HG03520 (cell line): ENCODE data around the gene ISY1.
A peak's percentile ranks its signal among the peaks of the same experiment; 100 is the strongest.
"Not testable (repeated sequence)": the region's sequence is repeated elsewhere in the genome, so short reads cannot be mapped to it uniquely, and the experiment has no call there.

Experiments
- ATAC-seq: cut with Tn5 transposase; IDR thresholded peaks from one replicate; pipeline ENCODE4 v1.9.1; 2021; ENCODE audit warnings: mild to moderate bottlenecking, moderate library complexity; ENCODE audit not compliant: unreplicated experiment

ISY1 gene

DNA sequence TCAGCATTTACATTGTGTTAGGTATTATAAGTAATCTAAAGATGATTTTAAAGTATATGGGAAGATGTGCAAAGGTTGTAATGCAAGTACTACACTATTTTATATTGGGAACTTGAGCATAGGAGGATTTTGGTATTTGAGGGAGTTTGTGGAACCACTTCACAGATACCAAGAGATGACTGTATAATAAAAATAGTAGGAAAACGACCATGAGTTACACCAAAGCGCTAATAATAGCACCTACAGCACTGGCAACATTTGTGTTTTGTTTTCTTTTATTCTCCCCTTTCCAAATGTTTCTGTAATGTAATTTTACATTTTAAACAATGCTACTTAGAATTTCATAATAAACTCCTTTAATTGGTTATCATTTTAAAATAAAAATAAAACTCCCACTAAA, 12.3 kb upstream of the ISY1 start:
- ATAC-seq: no peak

GRCh38 chr3:129166579-129167332, 5.9 kb upstream of the ISY1 start:
- no peak for ATAC-seq

DNA sequence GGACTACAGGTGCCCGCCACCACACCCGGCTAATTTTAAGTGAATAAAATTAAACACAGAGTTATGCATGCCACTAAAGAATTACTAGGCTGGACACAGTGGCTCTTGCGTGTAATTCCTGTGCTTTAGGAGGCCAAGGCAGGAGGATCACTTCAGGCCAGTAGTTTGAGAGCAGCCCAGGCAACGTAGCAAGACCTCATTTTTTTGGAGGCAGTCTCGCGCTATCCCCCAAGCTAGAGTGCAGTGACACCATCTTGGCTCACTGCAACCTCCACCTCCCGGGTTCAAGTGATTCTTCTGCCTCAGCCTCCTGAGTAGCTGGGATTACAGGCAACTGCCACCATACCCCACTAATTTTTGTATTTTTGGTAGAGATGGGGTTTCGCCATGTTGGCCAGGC, 4.7 kb upstream of the ISY1 start:
- ATAC-seq: not testable (repeated sequence)

- no peak for ATAC-seq
Measured at GRCh38 chr3:129164500-129164899, 3.6 kb upstream of the ISY1 start.

DNA sequence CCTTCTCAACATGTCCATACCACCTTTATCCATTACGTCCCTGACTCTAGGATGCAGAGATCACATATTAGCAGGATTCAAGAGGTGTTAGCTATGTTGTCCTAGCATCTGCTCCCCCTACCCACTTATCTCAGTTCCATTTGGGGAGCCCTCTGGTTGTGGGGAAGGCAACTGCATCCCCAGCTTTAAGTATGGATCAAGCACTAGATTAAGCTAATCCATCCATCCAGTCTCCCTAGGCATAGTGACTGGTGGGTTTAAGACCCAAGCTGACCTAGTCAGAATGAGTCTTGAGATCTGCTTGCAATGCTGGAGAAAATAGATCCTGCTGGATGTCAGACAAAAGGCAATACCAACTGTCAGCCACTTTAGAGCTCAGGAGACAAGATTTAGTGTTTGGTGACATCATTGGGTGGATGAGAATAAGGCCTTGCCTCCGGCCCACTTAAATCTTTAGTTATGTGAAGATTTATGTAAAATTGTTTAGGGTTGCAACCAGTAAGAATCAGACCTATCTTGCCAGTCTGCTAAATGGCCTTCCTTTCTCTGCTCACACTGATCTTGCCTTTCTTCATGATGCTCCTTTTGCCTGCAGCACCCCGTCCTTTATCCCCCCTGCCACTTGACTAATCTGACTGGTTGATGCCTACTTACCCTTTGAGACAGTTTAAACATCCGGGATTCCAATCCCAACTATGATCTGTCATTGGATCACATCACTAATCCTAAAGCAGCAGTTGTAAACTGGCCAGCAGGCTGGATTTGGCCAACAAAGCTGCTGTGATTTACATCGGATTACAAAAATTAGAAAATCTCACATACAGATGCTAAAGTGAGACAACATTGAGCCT, 2.1 kb upstream of the ISY1 start:
- ATAC-seq: no peak

GRCh38 chr3:129161860-129162271, 1.0 kb upstream of the ISY1 start:
- ATAC-seq: no peak

DNA sequence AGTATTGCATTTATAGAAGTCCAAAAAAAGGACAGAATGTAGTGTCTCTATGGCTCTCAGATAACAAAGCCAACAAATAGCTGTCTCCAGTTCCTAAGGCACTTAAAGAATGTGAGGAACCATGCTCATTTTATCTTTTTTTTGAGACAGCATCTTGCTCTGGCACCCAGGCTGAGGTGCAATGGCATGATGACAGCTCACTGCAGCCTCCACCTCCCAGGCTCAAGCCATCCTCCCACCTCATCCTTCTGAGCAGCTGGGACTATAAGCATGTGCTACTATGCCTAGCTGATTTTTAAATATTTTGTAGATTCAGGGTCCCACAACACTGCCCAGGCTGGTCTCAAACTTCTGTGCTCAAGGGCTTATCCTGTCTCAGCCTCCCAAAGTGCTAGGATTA, 16.1 kb downstream of the ISY1 start:
- ATAC-seq: no peak

GRCh38 chr3:129141011-129141410, 19.9 kb downstream of the ISY1 start:
- not testable (repeated sequence) for ATAC-seq

GRCh38 chr3:129139911-129140310, 21.0 kb downstream of the ISY1 start:
- ATAC-seq: no peak

DNA sequence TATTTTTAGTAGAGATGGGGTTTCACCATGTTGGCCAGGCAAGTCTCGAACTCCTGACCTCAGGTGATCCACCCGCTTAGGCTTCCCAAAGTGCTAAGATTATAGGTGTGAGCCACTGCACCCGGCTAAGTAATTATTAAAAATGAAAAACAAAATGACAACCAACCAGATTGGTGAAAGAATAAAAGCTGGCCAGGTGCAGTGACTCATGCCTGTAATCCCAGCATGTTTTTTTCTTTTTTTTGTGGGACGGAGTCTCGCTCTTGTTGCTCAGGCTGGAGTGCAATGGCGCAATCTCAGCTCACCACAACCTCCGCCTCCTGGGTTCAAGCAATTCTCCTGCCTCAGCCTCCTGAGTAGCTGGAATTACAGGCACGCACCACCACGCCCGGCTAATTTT, 24.6 kb downstream of the ISY1 start:
- not testable (repeated sequence) for ATAC-seq

DNA sequence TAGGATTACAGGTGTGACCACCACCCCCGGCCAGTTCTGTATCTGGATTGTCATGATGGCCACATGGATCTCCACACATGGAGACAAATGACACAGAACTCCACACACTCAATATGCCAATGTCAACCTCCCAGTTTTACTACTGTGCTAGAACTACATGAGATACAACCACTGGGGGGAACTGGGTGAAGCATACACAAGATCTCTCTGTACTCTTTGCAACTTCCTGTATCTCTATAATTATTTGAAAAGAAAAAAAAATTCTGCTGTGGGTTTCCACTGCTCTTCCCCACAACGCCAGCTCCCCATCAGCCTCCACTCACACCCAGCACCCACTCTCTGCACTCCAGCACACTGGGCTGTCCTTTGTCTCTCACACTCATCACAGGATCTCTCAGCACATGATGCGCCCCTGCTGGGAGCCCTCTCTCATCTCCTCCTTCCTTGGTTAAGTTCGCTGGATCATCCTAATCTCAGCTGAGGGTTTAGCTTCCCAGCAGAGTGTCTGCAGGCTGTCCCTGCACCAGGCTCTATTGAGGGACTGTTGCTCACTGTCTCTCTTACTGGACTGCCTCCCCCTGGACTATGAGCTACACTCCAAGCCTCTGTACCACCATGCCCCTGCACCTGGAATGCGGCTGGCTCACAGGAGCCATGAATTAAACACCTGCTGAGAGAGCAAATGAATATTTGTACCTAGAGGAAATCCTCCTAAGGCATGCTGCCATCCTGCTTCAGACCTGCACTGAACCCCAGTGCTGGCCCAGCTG, 28.6 kb downstream of the ISY1 start:
- no peak for ATAC-seq

- no peak for ATAC-seq
Measured at GRCh38 chr3:129131465-129132088, 29.3 kb downstream of the ISY1 start.

GRCh38 chr3:129130291-129130813, 30.5 kb downstream of the ISY1 start:
- no peak for ATAC-seq

- ATAC-seq: no peak
Measured at GRCh38 chr3:129128357-129129155, 32.3 kb downstream of the ISY1 start.

- no peak for ATAC-seq
Measured at GRCh38 chr3:129126726-129127280, 34.1 kb downstream of the ISY1 start.

DNA sequence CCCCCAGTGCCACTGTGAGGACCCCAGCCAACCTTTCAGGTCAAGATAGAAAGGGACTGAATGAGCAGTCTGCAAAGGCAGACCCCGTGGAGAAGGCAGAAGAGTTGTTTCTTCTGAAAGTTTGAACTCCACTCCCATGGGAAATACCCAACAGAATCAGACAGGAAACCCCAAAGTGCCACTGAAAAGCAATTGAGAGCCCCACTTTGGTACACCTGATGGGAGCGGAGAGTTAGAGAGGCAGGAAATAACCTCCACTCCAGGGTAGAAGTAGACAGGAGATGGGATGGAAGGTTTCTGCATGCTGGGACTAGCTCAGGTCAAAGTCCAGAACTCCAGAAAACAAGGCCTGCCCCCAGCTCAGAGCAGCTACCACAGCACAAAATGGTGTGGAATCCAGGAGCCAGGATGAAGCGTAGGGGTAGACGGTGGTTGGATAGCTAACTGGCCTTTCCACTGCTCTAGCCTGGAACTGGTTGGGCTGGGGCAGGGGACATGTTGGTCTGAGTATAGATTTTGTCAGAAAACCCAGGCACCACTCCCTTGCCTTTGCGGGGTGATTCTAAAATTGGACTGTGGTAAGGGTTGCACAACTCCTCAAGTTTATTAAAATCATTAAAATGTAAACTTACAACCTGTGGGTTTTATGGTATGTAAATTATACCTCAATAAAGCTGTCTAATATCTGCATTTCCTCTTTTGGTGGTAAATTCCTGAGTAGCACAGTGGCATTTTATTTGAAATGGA, 37.4 kb downstream of the ISY1 start:
- no peak for ATAC-seq

DNA sequence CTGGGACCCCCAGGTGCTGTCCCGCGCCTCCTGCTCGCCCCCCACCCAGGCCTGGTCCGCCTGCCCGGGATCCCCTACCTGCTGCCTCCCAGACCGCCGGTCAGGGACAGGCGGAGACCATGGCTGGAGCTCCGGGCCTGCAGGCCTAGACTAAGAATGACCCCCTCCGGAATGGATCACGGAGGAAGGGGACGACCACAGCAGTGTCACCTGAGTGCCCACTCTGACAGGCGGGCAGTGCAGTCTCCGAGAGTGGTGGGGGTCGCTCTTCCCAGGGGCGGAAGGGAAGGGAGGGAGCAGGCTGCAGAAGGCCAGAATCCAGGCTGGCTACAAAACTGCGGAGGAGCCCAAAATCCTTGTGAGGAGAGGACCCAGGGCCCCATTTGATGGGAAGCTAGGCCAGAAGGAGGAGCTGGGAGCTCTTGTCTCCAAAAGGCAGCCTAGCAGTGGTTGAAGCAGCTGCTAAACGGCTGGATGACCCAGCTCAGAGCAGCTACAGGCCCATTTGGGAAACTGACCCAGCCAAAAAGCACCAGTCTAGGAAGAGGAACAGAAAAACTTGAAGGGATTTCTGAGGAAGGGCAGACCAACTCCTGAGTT, 38.4 kb downstream of the ISY1 start:
- no peak for ATAC-seq

- peak; percentile 42 for ATAC-seq
Measured at GRCh38 chr3:129121792-129122411, 39.0 kb downstream of the ISY1 start, which contains the start of gene RAB43. Gene RAB43, minus strand, starts transcription at chr3:129121804. Its CDS starts 315 bp downstream, at chr3:129121489.
